ENCODE measurements around the gene ODF4. TPM values are rescaled to one million over a fixed set of nuclear protein-coding genes. Genes with fewer than 3 reads are reported as not detected.
"Not testable (repeated sequence)": the region's sequence is repeated elsewhere in the genome, so short reads cannot be mapped to it uniquely, and the experiment has no call there.

Gene ODF4
- total RNA-seq, 1 experiment from 2014 or later = not detected

GRCh38 chr17:8345052-8345690 lies 5.5 kb downstream of the ODF4 start:
- H3K9me3 ChIP-seq (ENCODE audit: low read length) = no peaks in the 10 kb centered on the region
- H3K9ac ChIP-seq (ENCODE audit: low read length) = no peak overlapping the region
- H3K36me3 ChIP-seq (ENCODE audit: low read depth, low read length) = no peaks in the 10 kb centered on the region
- no peak overlapping the region for H3K27ac ChIP-seq (ENCODE audit: low read length)
- DNase-seq = no peak
- no TSS peak for BruUV-seq (replicated peaks)
- no peaks in the 10 kb centered on the region for H3K4me1 ChIP-seq (ENCODE audit: insufficient read depth, low read length)
- POLR2A ChIA-PET (ENCODE audit: unreplicated experiment) = no interaction called here
- H3K9me2 ChIP-seq (replicated peaks; ENCODE audit: low read length) = no peaks in the 10 kb centered on the region
- TF ChIP-seq EZH2 (IDR thresholded peaks at IDR 0.05; ENCODE audit: low read length, unreplicated experiment) = no peak
- no peak for TF ChIP-seq CTCF (conservative IDR thresholded peaks at IDR 0.05; ENCODE audit: low read depth, low read length)
- TF ChIP-seq EZH2phosphoT487 (IDR thresholded peaks at IDR 0.05; ENCODE audit: borderline replicate concordance, low read length) = no peak
- H3F3A ChIP-seq (ENCODE audit: low read length, unreplicated experiment) = no peaks in the 10 kb centered on the region
- H3K4me2 ChIP-seq (ENCODE audit: low read length) = no peak overlapping the region
- CTCF ChIA-PET = no interaction called here
- H2AFZ ChIP-seq (ENCODE audit: low read length) = no peak overlapping the region
- no peaks in the 10 kb centered on the region for H3K79me2 ChIP-seq (ENCODE audit: low read length)
- H3K4me3 ChIP-seq (ENCODE audit: low read length) = no peak overlapping the region
- H4K20me1 ChIP-seq (ENCODE audit: low read length) = no peaks in the 10 kb centered on the region
- H3K27me3 ChIP-seq (ENCODE audit: low read length) = no peaks in the 10 kb centered on the region
- intact Hi-C loops (cut with micrococcal nuclease) = no loop called here
- ATAC-seq = no peak

GRCh38 chr17:8345951-8346665 lies 6.5 kb downstream of the ODF4 start:
- Histone ChIP-seq H4K20me1 (ENCODE audit: low read length) (no peaks in the 10 kb centered on the region), H3F3A (ENCODE audit: low read length, unreplicated experiment) (no peaks in the 10 kb centered on the region), H3K27me3 (ENCODE audit: low read length) (no peaks in the 10 kb centered on the region), H3K9me3 (ENCODE audit: low read length) (no peaks in the 10 kb centered on the region), H3K9ac (ENCODE audit: low read length) (no peak overlapping the region), H3K4me2 (ENCODE audit: low read length) (no peak overlapping the region), H2AFZ (ENCODE audit: low read length) (no peak overlapping the region), H3K27ac (ENCODE audit: low read length) (no peak overlapping the region), H3K9me2 (replicated peaks; ENCODE audit: low read length) (no peaks in the 10 kb centered on the region), H3K36me3 (ENCODE audit: low read depth, low read length) (no peaks in the 10 kb centered on the region), H3K4me1 (ENCODE audit: insufficient read depth, low read length) (no peaks in the 10 kb centered on the region), H3K79me2 (ENCODE audit: low read length) (no peaks in the 10 kb centered on the region), H3K4me3 (ENCODE audit: low read length) (no peak overlapping the region)
- ChIA-PET POLR2A (ENCODE audit: unreplicated experiment) (no interaction called here), CTCF (no interaction called here)
- DNase-seq = no peak
- no TSS peak for BruUV-seq (replicated peaks)
- ATAC-seq = no peak
- intact Hi-C loops (cut with micrococcal nuclease) = no loop called here
- no peak for TF ChIP-seq EZH2phosphoT487 (IDR thresholded peaks at IDR 0.05; ENCODE audit: borderline replicate concordance, low read length)

- H3K4me1 ChIP-seq (ENCODE audit: insufficient read depth, low read length); H3K9me3 ChIP-seq (ENCODE audit: low read length); H4K20me1 ChIP-seq (ENCODE audit: low read length); H3F3A ChIP-seq (ENCODE audit: low read length, unreplicated experiment); H3K27ac ChIP-seq (ENCODE audit: low read length); H3K4me3 ChIP-seq (ENCODE audit: low read length); BruUV-seq (replicated peaks); H3K9me2 ChIP-seq (replicated peaks; ENCODE audit: low read length); intact Hi-C loops (cut with micrococcal nuclease); H3K4me2 ChIP-seq (ENCODE audit: low read length); POLR2A ChIA-PET (ENCODE audit: unreplicated experiment); H3K27me3 ChIP-seq (ENCODE audit: low read length); H2AFZ ChIP-seq (ENCODE audit: low read length); DNase-seq; H3K9ac ChIP-seq (ENCODE audit: low read length); CTCF ChIA-PET; ATAC-seq; H3K36me3 ChIP-seq (ENCODE audit: low read depth, low read length); H3K79me2 ChIP-seq (ENCODE audit: low read length): not testable (repeated sequence)
Measured at GRCh38 chr17:8347001-8347400, 7.4 kb downstream of the ODF4 start.
